HEK293 (cell line): ENCODE results near the gene EXD1.

Experiments used
- BCL11A ChIP-seq: fragments of 450-650 bp; formaldehyde crosslinking; IDR thresholded peaks from 2 replicates; pipeline ENCODE4 v1.5.1; 2016; ENCODE audit warnings: low read depth, missing biosample characterization, missing genetic modification characterization
- CTCF ChIP-seq: fragments of 450-650 bp; formaldehyde crosslinking; IDR thresholded peaks from 2 replicates; pipeline ENCODE4 v1.5.1; 2016; ENCODE audit warnings: missing biosample characterization, missing genetic modification characterization
- GLIS1 ChIP-seq: fragments of 450-650 bp; formaldehyde crosslinking; IDR thresholded peaks from 2 replicates; pipeline ENCODE4 v1.5.1; 2016; ENCODE audit warnings: missing biosample characterization, missing genetic modification characterization
- GLIS2 ChIP-seq: fragments of 450-650 bp; formaldehyde crosslinking; IDR thresholded peaks from 2 replicates; pipeline ENCODE4 v1.5.1; 2016; ENCODE audit warnings: missing biosample characterization, missing genetic modification characterization
- KLF1 ChIP-seq: fragments of 450-650 bp; formaldehyde crosslinking; IDR thresholded peaks from 2 replicates; pipeline ENCODE4 v1.5.1; 2016; ENCODE audit warnings: missing biosample characterization, missing genetic modification characterization
- KLF9 ChIP-seq: fragments of 450-650 bp; formaldehyde crosslinking; IDR thresholded peaks from 2 replicates; pipeline ENCODE4 v1.5.1; 2016; ENCODE audit warnings: missing biosample characterization, missing genetic modification characterization, low read depth
- OSR2 ChIP-seq: fragments of 450-650 bp; formaldehyde crosslinking; IDR thresholded peaks from 2 replicates; pipeline ENCODE4 v1.5.1; 2016; ENCODE audit warnings: missing biosample characterization, missing genetic modification characterization
- OVOL3 ChIP-seq: fragments of 450-650 bp; formaldehyde crosslinking; IDR thresholded peaks from 2 replicates; pipeline ENCODE4 v1.5.1; 2016; ENCODE audit warnings: missing biosample characterization, missing genetic modification characterization
- PATZ1 ChIP-seq: fragments of 450-650 bp; formaldehyde crosslinking; IDR thresholded peaks from 2 replicates; pipeline ENCODE4 v1.5.1; 2016; ENCODE audit warnings: missing biosample characterization, missing genetic modification characterization
- PRDM4 ChIP-seq: fragments of 450-650 bp; formaldehyde crosslinking; IDR thresholded peaks from 2 replicates; pipeline ENCODE4 v1.5.1; 2017; ENCODE audit warnings: missing biosample characterization, missing genetic modification characterization
- RBAK ChIP-seq: fragments of 450-650 bp; formaldehyde crosslinking; IDR thresholded peaks from 2 replicates; pipeline ENCODE4 v1.5.1; 2016; ENCODE audit warnings: missing biosample characterization, missing genetic modification characterization
- REST ChIP-seq: fragments of 450-650 bp; formaldehyde crosslinking; IDR thresholded peaks from 2 replicates; pipeline ENCODE4 v1.5.1; 2016; ENCODE audit warnings: missing biosample characterization, missing genetic modification characterization
- SETDB1 ChIP-seq: IDR thresholded peaks from one replicate; pipeline ENCODE4 v1.6.1; 2017; ENCODE audit warnings: mild to moderate bottlenecking, low read length, moderate library complexity, mixed read lengths; ENCODE audit not compliant: insufficient read length
- WT1 ChIP-seq: fragments of 450-650 bp; formaldehyde crosslinking; IDR thresholded peaks from 2 replicates; pipeline ENCODE4 v1.5.1; 2016; ENCODE audit warnings: missing biosample characterization, missing genetic modification characterization
- ZBTB21 ChIP-seq: fragments of 450-650 bp; formaldehyde crosslinking; IDR thresholded peaks from 2 replicates; pipeline ENCODE4 v1.5.1; 2017; ENCODE audit warnings: missing biosample characterization, missing genetic modification characterization
- ZBTB7A ChIP-seq: fragments of 450-650 bp; formaldehyde crosslinking; IDR thresholded peaks from 2 replicates; pipeline ENCODE4 v1.5.1; 2016; ENCODE audit warnings: low read depth, missing biosample characterization, missing genetic modification characterization
- ZBTB8A ChIP-seq: fragments of 450-650 bp; formaldehyde crosslinking; IDR thresholded peaks from 2 replicates; pipeline ENCODE4 v1.5.1; 2016; ENCODE audit warnings: missing biosample characterization, missing genetic modification characterization
- ZNF121 ChIP-seq: fragments of 450-650 bp; formaldehyde crosslinking; IDR thresholded peaks from 2 replicates; pipeline ENCODE4 v1.5.1; 2016; ENCODE audit warnings: missing biosample characterization, missing genetic modification characterization
- ZNF148 ChIP-seq: fragments of 450-650 bp; formaldehyde crosslinking; IDR thresholded peaks from 2 replicates; pipeline ENCODE4 v1.5.0; 2017; ENCODE audit warnings: missing biosample characterization, missing genetic modification characterization, borderline replicate concordance
- ZNF174 ChIP-seq: fragments of 450-650 bp; formaldehyde crosslinking; IDR thresholded peaks from 2 replicates; pipeline ENCODE4 v1.5.0; 2017; ENCODE audit warnings: missing biosample characterization, mild to moderate bottlenecking, missing genetic modification characterization
- ZNF2 ChIP-seq: fragments of 450-650 bp; formaldehyde crosslinking; IDR thresholded peaks from 2 replicates; pipeline ENCODE4 v1.5.1; 2016; ENCODE audit warnings: missing biosample characterization, missing genetic modification characterization
- ZNF202 ChIP-seq: fragments of 450-650 bp; formaldehyde crosslinking; IDR thresholded peaks from 2 replicates; pipeline ENCODE4 v1.5.1; 2016; ENCODE audit warnings: missing biosample characterization, missing genetic modification characterization, borderline replicate concordance
- ZNF341 ChIP-seq: fragments of 450-650 bp; formaldehyde crosslinking; IDR thresholded peaks from 2 replicates; pipeline ENCODE4; 2016; ENCODE audit warnings: low read depth, missing biosample characterization, missing genetic modification characterization
- ZNF629 ChIP-seq: fragments of 450-650 bp; formaldehyde crosslinking; IDR thresholded peaks from 2 replicates; pipeline ENCODE4 v1.5.1; 2017; ENCODE audit warnings: missing biosample characterization, missing genetic modification characterization
- ZNF76 ChIP-seq: fragments of 450-650 bp; formaldehyde crosslinking; IDR thresholded peaks from 2 replicates; pipeline ENCODE4; 2016; ENCODE audit warnings: low read depth, missing biosample characterization, missing genetic modification characterization, borderline replicate concordance
- ZSCAN16 ChIP-seq: fragments of 450-650 bp; formaldehyde crosslinking; IDR thresholded peaks from 2 replicates; pipeline ENCODE4 v1.5.1; 2016; ENCODE audit warnings: missing biosample characterization, missing genetic modification characterization
- ZXDB ChIP-seq: fragments of 450-650 bp; formaldehyde crosslinking; IDR thresholded peaks from 2 replicates; pipeline ENCODE4 v1.5.1; 2016; ENCODE audit warnings: missing biosample characterization, missing genetic modification characterization

The EXD1 gene

GRCh38 chr15:41230650-41231421 lies at the start of gene EXD1, which contains the start of gene CHP1 (continued):
- no peak for TF ChIP-seq ZNF148 (tag by site-specific recombination)
- TF ChIP-seq PATZ1: peak; percentile 96
- TF ChIP-seq ZNF76 (tag by site-specific recombination): peak; percentile 59; the same call in 1 of the 2 replicates
- peak; percentile 86; the same call in 1 of the 2 replicates for TF ChIP-seq ZNF2 (tag by site-specific recombination)
- TF ChIP-seq PRDM4 (tag by site-specific recombination): 0 out of 2 replicates have a peak, but pooled peaks have one; percentile 43
- peak; percentile 89 for TF ChIP-seq OSR2 (tag by site-specific recombination)
- TF ChIP-seq OVOL3 (tag by site-specific recombination): peak; percentile 81
- TF ChIP-seq KLF1: peak; percentile 90
- no peak for TF ChIP-seq ZSCAN16 (tag by site-specific recombination)
- no peak for TF ChIP-seq ZNF121 (tag by site-specific recombination)
- peak; percentile 64 for TF ChIP-seq GLIS1 (tag by site-specific recombination)
- no peak for TF ChIP-seq ZNF202 (tag by site-specific recombination)
- no peak for TF ChIP-seq REST (tag by site-specific recombination)
- no peak for TF ChIP-seq RBAK
- peak; percentile 92 for TF ChIP-seq WT1 (tag by site-specific recombination)
- TF ChIP-seq ZNF629 (tag by site-specific recombination): peak; percentile 83
- peak; percentile 94 for TF ChIP-seq CTCF (tag by site-specific recombination)
- TF ChIP-seq ZNF341 (tag by site-specific recombination): peak; percentile 73
- peak; percentile 95 for TF ChIP-seq ZBTB8A
- peak; percentile 73 for TF ChIP-seq KLF9
- no peak for TF ChIP-seq ZNF174
- TF ChIP-seq GLIS2: peak; percentile 98
- TF ChIP-seq ZBTB21 (tag by site-specific recombination): peak; percentile 81
- peak; percentile 89 for TF ChIP-seq ZXDB (tag by site-specific recombination)
- TF ChIP-seq BCL11A (tag by site-specific recombination): peak; percentile 89
- peak; percentile 34; the same call in 1 of the 2 replicates for TF ChIP-seq ZBTB7A (tag by site-specific recombination)
- TF ChIP-seq SETDB1: peak; percentile 92
